ENCODE results near the gene ROPN1L. TPM values are rescaled to one million over a fixed set of nuclear protein-coding genes. Genes with fewer than 3 reads are reported as not detected.

Gene ROPN1L
- total RNA-seq, 1 experiment from 2014 or later: 0.35 TPM

GRCh38 chr5:10427201-10427600 is 14.5 kb upstream of the ROPN1L start:
- DNase-seq (ENCODE audit: extremely low read depth, low read depth): no peak

- DNase-seq (ENCODE audit: extremely low read depth, low read depth): no peak
These were observed 13.7 kb upstream of the ROPN1L start for GRCh38 chr5:10427978-10428377.

DNA sequence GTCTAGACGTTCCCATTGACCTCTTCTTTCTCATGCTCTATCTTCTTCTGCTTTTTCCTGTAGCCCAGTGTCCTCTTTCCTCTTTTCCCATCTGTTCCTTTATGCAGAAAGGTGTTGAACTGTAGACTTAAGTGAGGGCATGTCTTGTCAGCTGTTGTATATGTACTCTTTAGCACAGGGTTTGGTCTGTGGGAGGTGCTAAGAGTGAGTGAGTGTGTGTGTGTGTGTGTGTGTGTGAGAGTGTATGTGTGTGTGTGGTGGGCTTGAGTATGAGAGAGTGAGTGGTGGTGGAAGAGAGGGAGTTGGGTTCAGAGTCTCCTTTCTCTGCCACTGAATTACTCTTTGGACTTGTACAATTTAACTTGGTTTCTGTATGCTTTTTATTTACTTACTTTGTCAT is 10.3 kb upstream of the ROPN1L start:
- DNase-seq (ENCODE audit: extremely low read depth, low read depth): no peak

GRCh38 chr5:10432059-10433008 is 9.3 kb upstream of the ROPN1L start:
- DNase-seq (ENCODE audit: extremely low read depth, low read depth): no peak

- no peak for DNase-seq (ENCODE audit: extremely low read depth, low read depth)
These were observed 7.3 kb upstream of the ROPN1L start for GRCh38 chr5:10434392-10434791.

GRCh38 chr5:10438301-10438700 is 3.4 kb upstream of the ROPN1L start:
- DNase-seq (ENCODE audit: extremely low read depth, low read depth): no peak

DNA sequence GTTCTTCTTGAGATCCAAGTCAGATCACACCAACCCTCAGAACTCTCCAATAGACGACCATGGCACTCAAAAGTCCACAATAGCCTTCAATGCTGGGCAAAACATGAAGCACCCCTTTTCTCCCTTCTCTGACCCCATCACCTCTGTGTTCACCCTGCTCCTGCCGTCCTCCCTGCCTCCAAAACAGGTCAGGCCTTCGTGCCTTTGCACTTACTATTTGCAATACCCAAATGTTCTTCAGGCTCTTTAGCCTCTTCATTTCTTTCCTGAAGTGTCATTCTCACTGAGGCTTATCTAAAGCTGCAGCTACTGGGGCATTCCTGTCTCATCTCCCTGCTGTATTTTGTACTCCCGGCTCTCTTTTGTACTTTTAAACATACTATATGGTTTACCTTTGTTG is 2.0 kb upstream of the ROPN1L start:
- DNase-seq (ENCODE audit: extremely low read depth, low read depth): no peak

DNA sequence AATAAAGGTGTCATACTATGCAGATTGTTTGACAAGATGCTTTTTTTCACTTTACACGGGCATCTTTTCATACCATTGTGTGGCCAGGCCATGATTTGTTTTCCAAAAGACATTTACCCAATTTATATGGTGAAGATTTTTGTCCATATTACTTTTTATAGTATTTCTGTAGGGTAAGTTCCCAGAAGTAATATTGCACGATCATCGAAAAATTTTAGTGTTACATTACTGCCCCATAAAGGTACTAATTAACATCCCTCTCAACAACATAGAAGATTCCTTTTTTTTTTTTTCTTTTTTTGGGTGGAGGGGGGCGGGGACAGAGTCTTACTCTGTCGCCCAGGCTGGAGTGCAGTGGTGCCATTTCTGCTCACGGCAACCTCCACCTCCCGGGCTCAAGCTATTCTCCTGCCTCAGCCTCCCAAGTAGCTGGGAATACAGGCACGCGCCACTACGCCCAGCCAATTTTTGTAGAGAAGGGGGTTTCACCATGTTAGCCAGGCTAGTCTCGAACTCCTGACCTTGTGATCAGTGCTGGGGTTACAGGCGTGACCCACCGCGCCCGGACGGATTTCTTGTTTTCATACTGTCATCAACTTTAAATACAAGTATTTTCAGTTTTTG is 1.2 kb upstream of the ROPN1L start:
- DNase-seq (ENCODE audit: extremely low read depth, low read depth): no peak

GRCh38 chr5:10441992-10442435 is 335 bp downstream of the ROPN1L start:
- no peak for DNase-seq (ENCODE audit: extremely low read depth, low read depth)

DNA sequence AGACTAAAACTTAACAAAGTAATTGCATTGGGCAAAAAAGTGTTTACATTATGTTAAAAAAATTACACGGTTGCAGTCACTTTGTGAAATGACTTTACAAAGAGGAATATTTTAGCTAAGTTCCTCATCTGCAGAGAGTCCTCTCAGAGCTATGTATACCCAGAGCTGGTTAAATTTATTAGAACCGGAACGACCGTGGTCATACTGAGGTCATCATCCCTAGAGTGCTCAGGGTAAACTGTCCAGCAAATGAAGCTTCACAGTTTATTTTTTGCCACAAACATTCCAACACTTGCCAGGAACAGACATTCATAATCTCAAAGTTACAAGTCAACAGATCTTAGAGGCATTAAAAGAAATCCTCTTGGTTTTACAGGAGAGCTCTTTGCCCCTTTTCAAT is 897 bp downstream of the ROPN1L start:
- no peak for DNase-seq (ENCODE audit: extremely low read depth, low read depth)

DNA sequence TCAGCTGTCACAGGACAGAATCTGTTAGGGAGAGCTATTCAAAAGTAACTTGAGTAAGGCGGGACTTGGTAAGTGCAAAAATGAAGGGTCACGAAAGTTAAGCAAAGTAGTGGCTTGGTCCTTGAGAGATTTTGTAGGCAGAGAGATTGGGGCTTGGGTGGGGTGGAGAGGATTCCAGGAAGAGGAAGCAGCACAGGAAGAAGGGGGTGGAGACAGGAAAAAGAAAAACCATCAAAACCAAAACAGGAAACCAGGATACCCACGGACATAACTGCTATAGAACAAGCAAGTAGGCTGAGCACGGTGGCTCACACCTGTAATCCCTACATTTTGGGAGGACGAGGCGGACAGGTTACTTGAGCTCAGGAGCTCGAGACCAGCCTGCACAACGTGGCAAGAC is 3.7 kb downstream of the ROPN1L start:
- no peak for DNase-seq (ENCODE audit: extremely low read depth, low read depth)

DNA sequence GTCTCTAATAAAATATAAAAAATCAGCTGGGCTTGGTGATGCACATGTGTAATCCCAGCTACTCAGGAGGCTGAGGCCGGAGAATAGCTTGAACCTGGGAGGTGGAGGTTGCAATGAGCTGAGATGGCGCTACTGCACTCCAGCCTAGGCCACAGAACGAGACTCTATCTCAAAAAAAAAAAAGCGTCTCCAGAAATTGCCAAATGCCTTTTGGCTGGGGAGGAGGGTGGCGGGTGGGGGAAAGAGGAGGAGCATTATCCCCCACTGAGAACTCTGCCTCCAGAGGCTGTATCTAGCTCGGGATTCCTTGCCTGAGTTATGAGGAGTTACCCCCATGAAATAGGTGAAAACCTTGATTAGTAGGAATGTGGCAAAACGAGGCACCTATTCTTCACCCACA is 4.8 kb downstream of the ROPN1L start:
- no peak for DNase-seq (ENCODE audit: extremely low read depth, low read depth)

- no peak for DNase-seq (ENCODE audit: extremely low read depth, low read depth)
These were observed 5.4 kb downstream of the ROPN1L start for GRCh38 chr5:10447041-10447440.

DNA sequence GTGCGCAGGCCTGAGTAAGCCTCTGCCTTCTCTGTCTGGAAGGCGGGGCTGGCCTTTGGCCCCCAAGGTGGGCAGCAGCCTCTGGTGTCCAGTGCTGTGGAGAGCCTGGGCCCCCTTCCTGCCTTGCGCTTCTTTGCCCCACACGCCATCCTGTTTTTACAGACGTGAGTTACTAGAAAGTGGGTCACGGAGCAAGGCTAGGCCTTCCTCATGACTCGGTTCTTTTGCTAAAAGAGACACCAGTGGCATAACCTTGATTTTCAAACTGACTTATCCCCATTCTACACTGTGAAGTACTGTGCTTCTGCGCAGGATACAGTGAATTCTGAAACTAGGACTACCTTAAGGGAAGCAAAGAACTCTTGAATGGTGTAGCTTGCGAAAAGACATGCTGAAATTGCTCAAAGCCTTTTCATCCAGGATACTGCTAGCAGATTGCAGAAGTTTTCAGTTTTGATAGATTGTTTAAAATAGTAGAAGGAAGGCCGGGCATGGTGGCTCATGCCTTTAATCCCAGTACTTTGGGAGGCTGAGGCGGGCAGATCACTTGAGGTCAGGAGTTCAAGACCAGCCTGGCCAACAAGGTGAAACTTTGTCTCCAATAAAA is 7.2 kb downstream of the ROPN1L start:
- DNase-seq (ENCODE audit: extremely low read depth, low read depth): no peak

GRCh38 chr5:10451137-10451824 is 9.6 kb downstream of the ROPN1L start:
- no peak for DNase-seq (ENCODE audit: extremely low read depth, low read depth)

DNA sequence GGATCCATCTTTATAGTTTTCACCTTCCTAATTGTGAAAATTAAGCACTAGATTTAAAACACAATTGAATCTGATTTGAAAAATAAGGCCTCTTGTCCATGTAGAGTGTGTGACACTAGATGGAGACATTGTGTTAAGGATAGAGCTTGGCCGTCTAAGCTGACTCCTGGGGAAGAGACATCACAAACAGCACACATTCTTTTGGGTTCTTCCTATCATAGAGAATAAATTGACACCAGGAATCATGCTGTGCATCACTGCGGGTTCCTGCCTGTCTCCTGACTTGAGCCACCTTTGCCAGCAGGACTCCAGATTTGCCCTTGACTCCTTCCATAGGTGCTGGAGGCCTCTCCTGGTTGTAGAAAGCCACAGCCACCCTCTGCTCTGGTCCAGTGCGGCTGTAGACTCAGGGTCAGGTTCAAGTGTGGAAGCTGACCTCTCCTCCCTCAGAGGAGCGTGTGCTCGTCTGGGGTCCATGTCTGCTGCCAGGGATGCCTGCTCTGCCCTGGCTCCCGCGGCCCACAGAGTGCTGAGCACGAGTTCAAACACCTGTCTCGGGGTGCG is 11.2 kb downstream of the ROPN1L start:
- DNase-seq (ENCODE audit: extremely low read depth, low read depth): peak; percentile 80

- peak; percentile 25 for DNase-seq (ENCODE audit: extremely low read depth, low read depth)
These were observed 11.9 kb downstream of the ROPN1L start for GRCh38 chr5:10453545-10453944.

GRCh38 chr5:10454591-10455276 is 13.1 kb downstream of the ROPN1L start:
- no peak for DNase-seq (ENCODE audit: extremely low read depth, low read depth)

DNA sequence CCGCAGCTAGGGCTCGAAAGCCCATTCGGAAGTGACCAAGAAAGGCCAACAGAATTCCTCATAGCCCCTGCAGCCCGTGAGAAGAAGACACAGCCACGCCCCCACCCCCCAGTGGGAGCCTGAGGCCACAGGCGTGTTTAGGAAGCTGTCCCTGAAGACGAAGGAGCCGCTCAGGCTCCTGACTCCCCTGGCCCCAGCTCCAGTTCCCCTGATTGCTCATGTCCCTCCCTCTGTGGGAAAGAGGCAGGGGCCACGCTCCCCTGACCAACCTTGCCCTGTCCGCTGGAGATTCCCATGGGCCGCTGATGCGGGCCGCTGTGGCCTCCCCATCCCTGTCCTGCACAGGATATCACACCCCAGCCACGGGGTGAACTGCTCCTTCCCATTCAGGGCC is 13.6 kb downstream of the ROPN1L start:
- DNase-seq (ENCODE audit: extremely low read depth, low read depth): no peak
